OCI-LY7 (cell line): ENCODE data around the gene GALNT10.

ENCODE experiments used
- CTCF ChIP-seq: fragments of 200-600 bp; sonication (generic); conservative IDR thresholded peaks from 2 replicates; pipeline ENCODE4 v1.5.1; 2014; ENCODE audit warnings: mild to moderate bottlenecking, antibody characterized with exemption, low read length, moderate library complexity, mixed read lengths
- EZH2phosphoT487 ChIP-seq: fragments of 200-600 bp; sonication (generic); IDR thresholded peaks from 2 replicates; pipeline ENCODE4 v1.6.1; 2018; ENCODE audit warnings: low read depth, borderline replicate concordance, mild to moderate bottlenecking, mixed run types, antibody characterized with exemption, low read length, moderate library complexity, mixed read lengths

- TF ChIP-seq CTCF (no peak), EZH2phosphoT487 (no peak)
Measured at GRCh38 chr5:154437281-154437965, 246.9 kb downstream of the GALNT10 start.
